Fibroblast of lung (primary cell): ENCODE data around the gene RRP7A. TPM values are rescaled to one million over a fixed set of nuclear protein-coding genes. Genes with fewer than 3 reads are reported as not detected.

Experiments used
- DNase-seq, 2 donors: peaks; one replicate each; pipeline versions ENCODE4 v3.0.0 to v3.0.0-alpha.2; 2010; ENCODE audit warnings: low read depth in 2 of 2
- H2AFZ ChIP-seq: 2 replicates; pipeline ENCODE4 v1.5.1; 2012; ENCODE audit warnings: low read length, control low read depth, inconsistent platforms
- H3K27ac ChIP-seq: 2 replicates; pipeline ENCODE4 v1.5.1; 2011; ENCODE audit warnings: low read length, control low read depth; ENCODE audit not compliant: insufficient read depth
- H3K27me3 ChIP-seq: 2 replicates; pipeline ENCODE4 v1.5.1; 2011; ENCODE audit warnings: mild to moderate bottlenecking, low read length; ENCODE audit not compliant: control insufficient read depth, insufficient read depth
- H3K36me3 ChIP-seq: 2 replicates; pipeline ENCODE4 v1.5.1; 2011; ENCODE audit warnings: low read length; ENCODE audit not compliant: control insufficient read depth, insufficient read depth
- H3K4me1 ChIP-seq: 2 replicates; pipeline ENCODE4 v1.5.1; 2011; ENCODE audit warnings: low read length; ENCODE audit not compliant: control insufficient read depth, insufficient read depth; ENCODE audit errors: extremely low read depth
- H3K4me2 ChIP-seq: 2 replicates; pipeline ENCODE4 v1.5.1; 2011; ENCODE audit warnings: low read length, control low read depth; ENCODE audit not compliant: insufficient read depth; ENCODE audit errors: extremely low read depth
- H3K4me3 ChIP-seq, 4 experiments: fragments of 200-600 bp in 1 of 4; sonication (generic) in 1 of 4; replicated peaks in 1 of 4; 2 replicates each; pipeline ENCODE4 v1.5.1; 2011 to 2016; ENCODE audit warnings: low read length in 4 of 4, low read depth in 3 of 4, mild to moderate bottlenecking in 3 of 4, control low read depth in 2 of 4, inconsistent platforms in 1 of 4, mixed read lengths in 1 of 4; ENCODE audit not compliant: insufficient read depth in 1 of 4; ENCODE audit errors: control extremely low read depth in 1 of 4
- H3K79me2 ChIP-seq: 2 replicates; pipeline ENCODE4 v1.5.1; 2012; ENCODE audit warnings: mild to moderate bottlenecking, low read length, inconsistent platforms; ENCODE audit not compliant: control insufficient read depth, insufficient read depth
- H3K9ac ChIP-seq: 2 replicates; pipeline ENCODE4 v1.5.1; 2011; ENCODE audit warnings: mild to moderate bottlenecking, low read length, control low read depth; ENCODE audit not compliant: insufficient read depth
- H3K9me3 ChIP-seq: 2 replicates; pipeline ENCODE4 v1.5.1; 2012; ENCODE audit warnings: low read depth, low read length; ENCODE audit not compliant: control insufficient read depth, insufficient read depth
- H4K20me1 ChIP-seq: 2 replicates; pipeline ENCODE4 v1.5.1; 2011; ENCODE audit warnings: low read length; ENCODE audit not compliant: control insufficient read depth, insufficient read depth; ENCODE audit errors: extremely low read depth
- EZH2 ChIP-seq: IDR thresholded peaks from 2 replicates; pipeline ENCODE4 v1.5.1; 2012; ENCODE audit warnings: low read length, control low read depth, mild to moderate bottlenecking; ENCODE audit errors: missing control alignments
- polyA plus RNA-seq, 2 donors: library from polyadenylated mRNA; depleted of rRNA in 1 of 2; stranded (reverse) in 1 of 2; unstranded in 1 of 2; fragments of >200 nt; gene quantifications; 2 replicates each; pipeline ENCODE4 v1.2.1, GENCODE V29; 2011 to 2012; ENCODE audit warnings: missing spikeins in 1 of 2
- total RNA-seq: library from RNA; depleted of rRNA; stranded (reverse); fragments of >200 nt; gene quantifications from 2 replicates; pipeline ENCODE4 v1.2.1, GENCODE V29; 2014
- TF ChIP-seq, protein P1 (sequence below), 2 donors: IDR thresholded peaks in 1 of 2; conservative IDR thresholded peaks in 1 of 2; 1 replicate in 1 of 2; 2 replicates in 1 of 2; pipeline ENCODE4 v1.5.1; 2011 to 2012; ENCODE audit warnings: low read length in 2 of 2, control low read depth in 1 of 2, inconsistent platforms in 1 of 2, low read depth in 1 of 2, mild to moderate bottlenecking in 1 of 2

The RRP7A gene
- total and polyA plus RNA-seq, 2 donors (not counting 1 experiment from before 2014, with no cell fraction given): 18.9 to 21.3 TPM

GRCh38 chr22:42461511-42461910, 58.1 kb downstream of the RRP7A start:
- no peaks in the 10 kb centered on the region for H3K79me2 ChIP-seq
- no peaks in the 10 kb centered on the region for H3K4me1 ChIP-seq
- no peaks in the 10 kb centered on the region for H4K20me1 ChIP-seq
- TF ChIP-seq, protein P1, sequence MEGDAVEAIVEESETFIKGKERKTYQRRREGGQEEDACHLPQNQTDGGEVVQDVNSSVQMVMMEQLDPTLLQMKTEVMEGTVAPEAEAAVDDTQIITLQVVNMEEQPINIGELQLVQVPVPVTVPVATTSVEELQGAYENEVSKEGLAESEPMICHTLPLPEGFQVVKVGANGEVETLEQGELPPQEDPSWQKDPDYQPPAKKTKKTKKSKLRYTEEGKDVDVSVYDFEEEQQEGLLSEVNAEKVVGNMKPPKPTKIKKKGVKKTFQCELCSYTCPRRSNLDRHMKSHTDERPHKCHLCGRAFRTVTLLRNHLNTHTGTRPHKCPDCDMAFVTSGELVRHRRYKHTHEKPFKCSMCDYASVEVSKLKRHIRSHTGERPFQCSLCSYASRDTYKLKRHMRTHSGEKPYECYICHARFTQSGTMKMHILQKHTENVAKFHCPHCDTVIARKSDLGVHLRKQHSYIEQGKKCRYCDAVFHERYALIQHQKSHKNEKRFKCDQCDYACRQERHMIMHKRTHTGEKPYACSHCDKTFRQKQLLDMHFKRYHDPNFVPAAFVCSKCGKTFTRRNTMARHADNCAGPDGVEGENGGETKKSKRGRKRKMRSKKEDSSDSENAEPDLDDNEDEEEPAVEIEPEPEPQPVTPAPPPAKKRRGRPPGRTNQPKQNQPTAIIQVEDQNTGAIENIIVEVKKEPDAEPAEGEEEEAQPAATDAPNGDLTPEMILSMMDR (conservative IDR thresholded peaks at IDR 0.05 in 1 of 2, IDR thresholded peaks at IDR 0.05 in 1 of 2; ENCODE audit: low read depth in 1 of 2, low read length in 2 of 2): no peak
- no peak for TF ChIP-seq EZH2
- H3K27ac ChIP-seq: no peak overlapping the region
- H3K4me3 ChIP-seq: no peak overlapping the region
- no peak overlapping the region for H2AFZ ChIP-seq
- H3K4me2 ChIP-seq: no peak overlapping the region
- no peaks in the 10 kb centered on the region for H3K9me3 ChIP-seq
- H3K9ac ChIP-seq: no peak overlapping the region
- H3K36me3 ChIP-seq: no peaks in the 10 kb centered on the region
- H3K27me3 ChIP-seq: peaks cover 24% of the 10 kb centered on the region
- DNase-seq: no peak

Other genes with a start within 250 kb of the RRP7A start
- 21.3 and 25.4 TPM in 2 replicates for gene TCF20, start 249.1 kb downstream of the RRP7A start, total RNA-seq
- gene TCF20, start 249.1 kb downstream of the RRP7A start, polyA plus RNA-seq: 11.8 and 12.0 TPM in 2 replicates
- 0.17 TPM in 1 of 2 replicates, not detected in the other for gene NFAM1, start 87.4 kb downstream of the RRP7A start, total RNA-seq
- gene NFAM1, start 87.4 kb downstream of the RRP7A start, polyA plus RNA-seq: not detected in 2 replicates
- 3.3 and 4.6 TPM in 2 replicates for gene SERHL2, start 34.2 kb upstream of the RRP7A start, total RNA-seq
- gene SERHL2, start 34.2 kb upstream of the RRP7A start, polyA plus RNA-seq: 1.6 and 5.5 TPM in 2 replicates
- 24.1 and 31.0 TPM in 2 replicates for gene POLDIP3, start 95.1 kb upstream of the RRP7A start, total RNA-seq
- gene POLDIP3, start 95.1 kb upstream of the RRP7A start, polyA plus RNA-seq: 28.2 and 38.6 TPM in 2 replicates
- gene ATP5MGL, start 120.8 kb upstream of the RRP7A start, total RNA-seq: 0.51 and 0.66 TPM in 2 replicates
- gene ATP5MGL, start 120.8 kb upstream of the RRP7A start, polyA plus RNA-seq: 0.08 and 0.11 TPM in 2 replicates
- 36.5 and 82.1 TPM in 2 replicates for gene CYB5R3, start 129.6 kb upstream of the RRP7A start, total RNA-seq
- 234 and 298 TPM in 2 replicates for gene CYB5R3, start 129.6 kb upstream of the RRP7A start, polyA plus RNA-seq
- 14.9 and 16.2 TPM in 2 replicates for gene A4GALT, start 201.1 kb upstream of the RRP7A start, total RNA-seq
- gene A4GALT, start 201.1 kb upstream of the RRP7A start, polyA plus RNA-seq: 6.8 and 9.3 TPM in 2 replicates